Colonic mucosa (tissue), 4 donors: ENCODE measurements around the gene SUN1. TPM values are rescaled to one million over a fixed set of nuclear protein-coding genes. Genes with fewer than 3 reads are reported as not detected.

Experiments
- DNase-seq: peaks from one replicate; pipeline ENCODE4 v3.0.0-alpha.2; 2020
- H3K27ac ChIP-seq: fragments of 200-600 bp; one replicate; pipeline ENCODE4 v1.8.0; 2021
- H3K27me3 ChIP-seq: fragments of 200-600 bp; one replicate; pipeline ENCODE4 v1.8.0; 2021
- H3K36me3 ChIP-seq: fragments of 200-600 bp; one replicate; pipeline ENCODE4 v1.8.0; 2021
- H3K4me1 ChIP-seq: fragments of 200-600 bp; one replicate; pipeline ENCODE4 v1.8.0; 2021; ENCODE audit warnings: mild to moderate bottlenecking
- H3K4me3 ChIP-seq: fragments of 200-600 bp; one replicate; pipeline ENCODE4 v1.8.0; 2021
- H3K9ac ChIP-seq, 2 donors: one replicate each; pipeline ENCODE4 v1.7.0; 2013; ENCODE audit warnings: control low read depth in 2 of 2, low read depth in 2 of 2, low read length in 2 of 2
- H3K9me3 ChIP-seq: fragments of 200-600 bp; one replicate; pipeline ENCODE4 v1.8.0; 2021
- intact Hi-C: fragments of 100-400 bp; cut with DNase I; formaldehyde crosslinking; loops from one replicate; pipeline ENCODE4 v1.14.1; 2022
- total RNA-seq, 2 donors: library from RNA; stranded (reverse); fragmentation: NEBNext Ultra II Directional in 1 of 2; extraction: Animal tissue kit (Norgen Biotek cat#: 25700) in 1 of 2; gene quantifications; one replicate each; pipeline ENCODE4 v1.2.1, GENCODE V29; 2021
- TF ChIP-seq, protein P1 (sequence below): fragments of 200-600 bp; IDR thresholded peaks from one replicate; pipeline ENCODE4 v1.8.0; 2022; ENCODE audit warnings: antibody characterized with exemption, mild to moderate bottlenecking
- donor health status: healthy.
- donor health status: DM: no; HTN: no; CAD: no.
- donor health status: DM: no; HTN: no; CAD: no.

SUN1 gene
- total RNA-seq, 2 donors from 2014 or later, result 122 to 158 TPM

- H3K27ac ChIP-seq, result no peak overlapping the region
- H3K9me3 ChIP-seq, result no peaks in the 10 kb centered on the region
- peaks cover 16% of the 10 kb centered on the region for H3K36me3 ChIP-seq
- intact Hi-C loops, result no loop called here
- no peak for DNase-seq
- H3K27me3 ChIP-seq, result no peaks in the 10 kb centered on the region
- H3K4me3 ChIP-seq, result no peak overlapping the region
- H3K9ac ChIP-seq, result no peak overlapping the region
- no peaks in the 10 kb centered on the region for H3K4me1 ChIP-seq
- TF ChIP-seq, protein P1, sequence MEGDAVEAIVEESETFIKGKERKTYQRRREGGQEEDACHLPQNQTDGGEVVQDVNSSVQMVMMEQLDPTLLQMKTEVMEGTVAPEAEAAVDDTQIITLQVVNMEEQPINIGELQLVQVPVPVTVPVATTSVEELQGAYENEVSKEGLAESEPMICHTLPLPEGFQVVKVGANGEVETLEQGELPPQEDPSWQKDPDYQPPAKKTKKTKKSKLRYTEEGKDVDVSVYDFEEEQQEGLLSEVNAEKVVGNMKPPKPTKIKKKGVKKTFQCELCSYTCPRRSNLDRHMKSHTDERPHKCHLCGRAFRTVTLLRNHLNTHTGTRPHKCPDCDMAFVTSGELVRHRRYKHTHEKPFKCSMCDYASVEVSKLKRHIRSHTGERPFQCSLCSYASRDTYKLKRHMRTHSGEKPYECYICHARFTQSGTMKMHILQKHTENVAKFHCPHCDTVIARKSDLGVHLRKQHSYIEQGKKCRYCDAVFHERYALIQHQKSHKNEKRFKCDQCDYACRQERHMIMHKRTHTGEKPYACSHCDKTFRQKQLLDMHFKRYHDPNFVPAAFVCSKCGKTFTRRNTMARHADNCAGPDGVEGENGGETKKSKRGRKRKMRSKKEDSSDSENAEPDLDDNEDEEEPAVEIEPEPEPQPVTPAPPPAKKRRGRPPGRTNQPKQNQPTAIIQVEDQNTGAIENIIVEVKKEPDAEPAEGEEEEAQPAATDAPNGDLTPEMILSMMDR, result no peak
These were observed 56.1 kb downstream of the SUN1 start for GRCh38 chr7:888081-889024.

GRCh38 chr7:889025-889390 lies 56.7 kb downstream of the SUN1 start:
- H3K27ac ChIP-seq, result no peak overlapping the region
- no peak for DNase-seq
- H3K9ac ChIP-seq, result no peak overlapping the region
- H3K4me3 ChIP-seq, result no peak overlapping the region
- H3K4me1 ChIP-seq, result no peaks in the 10 kb centered on the region
- no peaks in the 10 kb centered on the region for H3K9me3 ChIP-seq
- no peaks in the 10 kb centered on the region for H3K27me3 ChIP-seq
- intact Hi-C loops, result no loop called here
- TF ChIP-seq, protein P1, result no peak
- peaks cover 16% of the 10 kb centered on the region for H3K36me3 ChIP-seq

GRCh38 chr7:889391-889790 lies 57.1 kb downstream of the SUN1 start:
- H3K4me1 ChIP-seq, result no peaks in the 10 kb centered on the region
- H3K36me3 ChIP-seq, result peaks cover 16% of the 10 kb centered on the region
- intact Hi-C loops, result no loop called here
- H3K9ac ChIP-seq, result no peak overlapping the region
- no peak overlapping the region for H3K4me3 ChIP-seq
- H3K27me3 ChIP-seq, result no peaks in the 10 kb centered on the region
- TF ChIP-seq, protein P1, result no peak
- H3K9me3 ChIP-seq, result no peaks in the 10 kb centered on the region
- DNase-seq, result no peak
- H3K27ac ChIP-seq, result no peak overlapping the region

GRCh38 chr7:890868-891267 lies 58.6 kb downstream of the SUN1 start:
- intact Hi-C loops, result no loop called here
- no peaks in the 10 kb centered on the region for H3K27me3 ChIP-seq
- H3K4me1 ChIP-seq, result no peaks in the 10 kb centered on the region
- no peaks in the 10 kb centered on the region for H3K9me3 ChIP-seq
- no peak overlapping the region for H3K9ac ChIP-seq
- H3K4me3 ChIP-seq, result no peak overlapping the region
- H3K27ac ChIP-seq, result no peak overlapping the region
- H3K36me3 ChIP-seq, result peaks cover 18% of the 10 kb centered on the region
- no peak for DNase-seq
- TF ChIP-seq, protein P1, result no peak

DNA sequence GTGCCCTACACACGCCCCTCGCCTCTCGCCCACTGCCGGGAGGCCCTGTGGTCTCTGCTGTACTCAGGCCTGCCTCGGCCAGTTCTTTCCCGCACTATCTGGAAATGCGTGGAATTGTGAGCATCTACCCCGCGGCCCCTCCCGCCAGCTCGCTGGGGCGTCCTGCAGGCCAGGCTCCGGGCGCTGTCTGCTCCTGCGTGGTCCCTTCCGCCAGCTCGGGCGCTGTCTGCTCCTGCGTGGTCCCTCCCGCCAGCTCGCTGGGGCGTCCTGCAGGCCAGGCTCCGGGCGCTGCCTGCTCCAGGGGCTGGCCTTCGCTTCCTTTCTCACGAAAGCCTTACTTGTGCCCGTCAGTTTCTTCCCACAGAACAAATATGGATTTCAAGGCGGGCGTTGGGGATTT lies 59.0 kb downstream of the SUN1 start:
- no peak overlapping the region for H3K4me3 ChIP-seq
- H3K4me1 ChIP-seq, result no peaks in the 10 kb centered on the region
- no peaks in the 10 kb centered on the region for H3K27me3 ChIP-seq
- no peak overlapping the region for H3K27ac ChIP-seq
- peaks cover 20% of the 10 kb centered on the region for H3K36me3 ChIP-seq
- DNase-seq, result no peak
- TF ChIP-seq, protein P1, result no peak
- intact Hi-C loops, result no loop called here
- no peaks in the 10 kb centered on the region for H3K9me3 ChIP-seq
- H3K9ac ChIP-seq, result no peak overlapping the region
